H1 (cell line): ENCODE results near the gene CDC5L. TPM values are rescaled to one million over a fixed set of nuclear protein-coding genes. Genes with fewer than 3 reads are reported as not detected.

Experiments used
- BCL11A ChIP-seq, 2 experiments: IDR thresholded peaks; one replicate each; pipeline ENCODE4 v1.6.1; 2011; ENCODE audit warnings: low read depth in 2 of 2, low read length in 2 of 2, mild to moderate bottlenecking in 2 of 2
- polyA plus RNA-seq, 7 experiments: library from polyadenylated mRNA; depleted of rRNA in 3 of 7; stranded (reverse) in 5 of 7; unstranded in 2 of 7; fragments of >200 nt in 5 of 7; fragments of 200-250 nt in 2 of 7; gene quantifications; 1 replicate in 5 of 7; 2 replicates in 1 of 7; 4 replicates in 1 of 7; pipeline versions ENCODE4 v1.2.1 to v1.2.3, GENCODE V29; 2011 to 2013; ENCODE audit warnings: missing spikeins in 2 of 7, mixed read lengths in 2 of 7
- total RNA-seq: library from RNA; stranded (reverse); fragmentation: NEBNext Ultra II Directional; extraction: Animal tissue kit (Norgen Biotek cat#: 25700); gene quantifications from 2 replicates; pipeline ENCODE4 v1.2.1, GENCODE V29; 2021

The CDC5L gene
- total and polyA plus RNA-seq, 2 of the 8 experiments (the other 6 are each of a cell fraction or from before 2014, with no cell fraction given), result 8.4 to 32.8 TPM

GRCh38 chr6:44386364-44386928 is 1.1 kb upstream of the CDC5L start (continued):
- TF ChIP-seq BCL11A (IDR thresholded peaks at IDR 0.05; ENCODE audit: low read depth in 2 of 2, low read length in 2 of 2), result no peak
